SK-N-MC (cell line): Measurements from ENCODE around the gene TNRC6C.

Experiments
- EZH2 ChIP-seq: fragments of 200-600 bp; sonication (generic); IDR thresholded peaks from one replicate; pipeline ENCODE4 v1.6.1; 2017; ENCODE audit warnings: antibody characterized with exemption
- POLR2AphosphoS5 ChIP-seq: IDR thresholded peaks from 2 replicates; pipeline ENCODE4 v1.6.1; 2012; ENCODE audit warnings: mild to moderate bottlenecking, low read depth, low read length, borderline replicate concordance

DNA sequence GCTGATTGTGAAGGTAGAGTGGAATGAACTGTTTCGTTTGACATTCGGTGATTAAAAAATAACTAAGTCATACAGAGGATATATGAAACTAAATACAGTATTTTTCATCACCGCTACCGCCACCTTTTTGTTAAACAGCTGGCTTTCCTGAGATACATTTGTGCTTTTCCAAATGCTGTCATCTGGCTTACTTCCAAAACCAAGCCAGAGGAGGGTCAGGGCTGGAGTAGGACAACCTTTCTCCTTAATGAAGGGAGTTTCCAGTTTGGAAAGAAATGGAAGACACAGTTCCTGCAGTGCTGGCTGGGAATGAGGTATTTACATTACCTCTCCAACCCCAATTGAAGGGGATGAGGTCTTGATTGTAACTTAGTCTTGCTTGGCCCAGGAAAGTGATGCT, 3.2 kb downstream of the TNRC6C start:
- no peak for TF ChIP-seq EZH2
- no peak for TF ChIP-seq POLR2AphosphoS5
